Nephron (organoid): ENCODE results near the gene TBC1D9.
A peak's percentile ranks its signal among the peaks of the same experiment; 100 is the strongest.

Experiments used
- H3K27ac Mint-ChIP-seq, 3 experiments: 2 replicates each; pipeline ENCODE4 v1.8.0; 2020; ENCODE audit warnings: mixed read lengths in 3 of 3, mild to moderate bottlenecking in 2 of 3, moderate library complexity in 1 of 3
- H3K27me3 Mint-ChIP-seq: 2 replicates; pipeline ENCODE4 v1.8.0; 2021; ENCODE audit warnings: low read depth, mild to moderate bottlenecking, moderate library complexity, mixed read lengths
- H3K36me3 Mint-ChIP-seq: 2 replicates; pipeline ENCODE4 v1.8.0; 2020; ENCODE audit warnings: low read depth, mixed read lengths
- H3K4me1 Mint-ChIP-seq: 2 replicates; pipeline ENCODE4 v1.8.0; 2020; ENCODE audit warnings: mixed read lengths
- H3K4me3 Mint-ChIP-seq, 3 experiments: 2 replicates each; pipeline ENCODE4 v1.8.0; 2020; ENCODE audit warnings: mild to moderate bottlenecking in 3 of 3, mixed read lengths in 3 of 3, moderate library complexity in 2 of 3
- H3K9me3 Mint-ChIP-seq: 2 replicates; pipeline ENCODE4 v1.8.0; 2020; ENCODE audit warnings: mixed read lengths
- CTCF ChIP-seq, 3 experiments: fragments of 200-600 bp; sonication (generic); IDR thresholded peaks; one replicate each; pipeline ENCODE4 v1.5.0; 2021; ENCODE audit warnings: antibody characterized with exemption in 3 of 3; ENCODE audit not compliant: unreplicated experiment in 3 of 3

Gene TBC1D9

GRCh38 chr4:140628016-140628415, 128.2 kb downstream of the TBC1D9 start:
- H3K27ac Mint-ChIP-seq = no peak overlapping the region

GRCh38 chr4:140626661-140627376, 129.4 kb downstream of the TBC1D9 start:
- H3K36me3 Mint-ChIP-seq = peaks cover 50% of the 10 kb centered on the region
- peak in 1 of 3 experiments; percentile 11 for TF ChIP-seq CTCF (IDR thresholded peaks at IDR 0.05; ENCODE audit: unreplicated experiment in 3 of 3)
- H3K4me3 Mint-ChIP-seq = no peak overlapping the region
- H3K9me3 Mint-ChIP-seq = no peaks in the 10 kb centered on the region
- no peaks in the 10 kb centered on the region for H3K4me1 Mint-ChIP-seq
- H3K27me3 Mint-ChIP-seq = no peaks in the 10 kb centered on the region
- H3K27ac Mint-ChIP-seq = peak overlapping the region in 1 of 3 experiments; percentile 53

More at GRCh38 chr4:140628016-140628415, 128.2 kb downstream of the TBC1D9 start:
- peaks cover 57% of the 10 kb centered on the region for H3K36me3 Mint-ChIP-seq
- H3K27me3 Mint-ChIP-seq = no peaks in the 10 kb centered on the region
- no peak overlapping the region for H3K4me3 Mint-ChIP-seq
- no peaks in the 10 kb centered on the region for H3K4me1 Mint-ChIP-seq
- H3K9me3 Mint-ChIP-seq = no peaks in the 10 kb centered on the region
- TF ChIP-seq CTCF (IDR thresholded peaks at IDR 0.05; ENCODE audit: unreplicated experiment in 3 of 3) = no peak

GRCh38 chr4:140622333-140622958, 133.7 kb downstream of the TBC1D9 start:
- Mint-ChIP-seq H3K4me1 (no peaks in the 10 kb centered on the region), H3K9me3 (no peaks in the 10 kb centered on the region), H3K36me3 (peaks cover 30% of the 10 kb centered on the region), H3K4me3 (no peak overlapping the region), H3K27me3 (no peaks in the 10 kb centered on the region), H3K27ac (no peak overlapping the region)
- TF ChIP-seq CTCF (IDR thresholded peaks at IDR 0.05; ENCODE audit: unreplicated experiment in 3 of 3) = no peak

GRCh38 chr4:140621161-140621560, 135.0 kb downstream of the TBC1D9 start:
- Mint-ChIP-seq H3K4me1 (no peaks in the 10 kb centered on the region), H3K36me3 (peaks cover 24% of the 10 kb centered on the region), H3K4me3 (no peak overlapping the region), H3K27ac (no peak overlapping the region), H3K9me3 (no peaks in the 10 kb centered on the region), H3K27me3 (no peaks in the 10 kb centered on the region)
- TF ChIP-seq CTCF (IDR thresholded peaks at IDR 0.05; ENCODE audit: unreplicated experiment in 3 of 3) = no peak

- no peak overlapping the region for H3K27ac Mint-ChIP-seq
- peaks cover 2% of the 10 kb centered on the region for H3K36me3 Mint-ChIP-seq
- no peaks in the 10 kb centered on the region for H3K9me3 Mint-ChIP-seq
- no peaks in the 10 kb centered on the region for H3K4me1 Mint-ChIP-seq
- H3K27me3 Mint-ChIP-seq = no peaks in the 10 kb centered on the region
- TF ChIP-seq CTCF (IDR thresholded peaks at IDR 0.05; ENCODE audit: unreplicated experiment in 3 of 3) = no peak
- H3K4me3 Mint-ChIP-seq = no peak overlapping the region
These were observed 138.5 kb downstream of the TBC1D9 start for GRCh38 chr4:140617499-140618248.
